CD4-positive, CD25-positive, alpha-beta regulatory T cell (primary cell): ENCODE measurements around the gene OTOGL. TPM values are rescaled to one million over a fixed set of nuclear protein-coding genes. Genes with fewer than 3 reads are reported as not detected.
"Not testable (repeated sequence)": the region's sequence is repeated elsewhere in the genome, so short reads cannot be mapped to it uniquely, and the experiment has no call there.

ENCODE experiments used
- ATAC-seq, 2 donors: fragments of 150-1000 bp; cut with Tn5 transposase; one replicate each; pipeline ENCODE4 v1.10.0; 2021; ENCODE audit warnings: low read depth in 2 of 2, moderate number of reproducible peaks in 2 of 2, moderate library complexity in 1 of 2
- DNase-seq, 3 donors: peaks; one replicate each; pipeline versions ENCODE4 v3.0.0 to v3.0.0-alpha.2; 2012 to 2022; ENCODE audit warnings: mixed read lengths in 1 of 3
- H3K27ac ChIP-seq: one replicate; pipeline ENCODE4 v1.7.0; 2013; ENCODE audit warnings: mild to moderate bottlenecking, low read length; ENCODE audit not compliant: insufficient read depth, poor library complexity, severe bottlenecking
- H3K27me3 ChIP-seq: one replicate; pipeline ENCODE4 v1.7.0; 2013; ENCODE audit warnings: low read length; ENCODE audit not compliant: control insufficient read depth, insufficient read depth
- H3K36me3 ChIP-seq: one replicate; pipeline ENCODE4 v1.7.0; 2013; ENCODE audit warnings: mild to moderate bottlenecking, low read length, moderate library complexity; ENCODE audit not compliant: control insufficient read depth, insufficient read depth
- H3K4me1 ChIP-seq: 2 replicates; pipeline ENCODE4 v1.7.0; 2013; ENCODE audit warnings: mild to moderate bottlenecking, low read length; ENCODE audit not compliant: insufficient read depth, control insufficient read depth, poor library complexity, severe bottlenecking
- H3K4me3 ChIP-seq: one replicate; pipeline ENCODE4 v1.7.0; 2013; ENCODE audit warnings: low read depth, mild to moderate bottlenecking, low read length, moderate library complexity
- H3K9me3 ChIP-seq, 2 experiments: 1 replicate in 1 of 2; 2 replicates in 1 of 2; pipeline ENCODE4 v1.7.0; 2013; ENCODE audit warnings: low read length in 2 of 2, mild to moderate bottlenecking in 1 of 2, moderate library complexity in 1 of 2; ENCODE audit not compliant: control insufficient read depth in 2 of 2
- H3K27ac Mint-ChIP-seq, 3 donors: one replicate each; pipeline ENCODE4 v1.8.0; 2020 to 2022; ENCODE audit warnings: mild to moderate bottlenecking in 3 of 3, mixed read lengths in 3 of 3, moderate library complexity in 2 of 3
- H3K27me3 Mint-ChIP-seq: one replicate; pipeline ENCODE4 v1.8.0; 2022; ENCODE audit warnings: mild to moderate bottlenecking, mixed read lengths
- H3K36me3 Mint-ChIP-seq: one replicate; pipeline ENCODE4 v1.8.0; 2020; ENCODE audit warnings: mixed read lengths
- H3K4me1 Mint-ChIP-seq, 4 donors: one replicate each; pipeline ENCODE4 v1.8.0; 2020 to 2022; ENCODE audit warnings: mixed read lengths in 4 of 4, mild to moderate bottlenecking in 1 of 4
- H3K4me3 Mint-ChIP-seq, 4 donors: one replicate each; pipeline ENCODE4 v1.8.0; 2020 to 2022; ENCODE audit warnings: mild to moderate bottlenecking in 4 of 4, mixed read lengths in 4 of 4, moderate library complexity in 3 of 4
- H3K9me3 Mint-ChIP-seq, 7 donors: one replicate each; pipeline ENCODE4 v1.8.0; 2020 to 2022; ENCODE audit warnings: mixed read lengths in 7 of 7, mild to moderate bottlenecking in 3 of 7, moderate library complexity in 2 of 7
- polyA plus RNA-seq, 4 donors: library from polyadenylated mRNA; unstranded; fragments of 300-500 nt; fragmentation: Illumina TruSeq; gene quantifications; one replicate each; pipeline ENCODE4 v1.2.3, GENCODE V29; 2021
- total RNA-seq: library from RNA; stranded (reverse); gene quantifications from one replicate; pipeline ENCODE4 v1.2.3, GENCODE V29; 2022

Gene OTOGL
- total and polyA plus RNA-seq, 5 donors from 2014 or later = not detected

GRCh38 chr12:80212938-80213645, 113.8 kb downstream of the OTOGL start:
- DNase-seq (no peak), ATAC-seq (no peak)
- H3K27ac ChIP-seq = no peak overlapping the region
- H3K27ac Mint-ChIP-seq = peak overlapping the region in 1 of 3 donors; percentile 14
- no peaks in the 10 kb centered on the region for H3K36me3 Mint-ChIP-seq
- no peaks in the 10 kb centered on the region for H3K4me1 ChIP-seq
- H3K27me3 Mint-ChIP-seq = no peaks in the 10 kb centered on the region
- no peak overlapping the region for H3K4me3 ChIP-seq
- H3K4me3 Mint-ChIP-seq = no peak overlapping the region
- H3K4me1 Mint-ChIP-seq = no peaks in the 10 kb centered on the region
- no peaks in the 10 kb centered on the region for H3K27me3 ChIP-seq
- H3K9me3 Mint-ChIP-seq = peaks cover 0 to 1% (median 0%) of the 10 kb centered on the region in 7 donors
- H3K9me3 ChIP-seq = no peaks in the 10 kb centered on the region
- H3K36me3 ChIP-seq = no peaks in the 10 kb centered on the region

- H3K4me1 Mint-ChIP-seq = no peaks in the 10 kb centered on the region
- H3K27me3 ChIP-seq = no peaks in the 10 kb centered on the region
- no peaks in the 10 kb centered on the region for H3K4me1 ChIP-seq
- no peaks in the 10 kb centered on the region for H3K36me3 Mint-ChIP-seq
- H3K4me3 Mint-ChIP-seq = no peak overlapping the region
- ATAC-seq (no peak), DNase-seq (no peak)
- no peaks in the 10 kb centered on the region for H3K36me3 ChIP-seq
- no peak overlapping the region for H3K4me3 ChIP-seq
- H3K27ac Mint-ChIP-seq = no peak overlapping the region
- H3K9me3 ChIP-seq = no peaks in the 10 kb centered on the region
- no peak overlapping the region for H3K27ac ChIP-seq
- peaks cover 0 to 1% (median 0%) of the 10 kb centered on the region in 7 donors for H3K9me3 Mint-ChIP-seq
- H3K27me3 Mint-ChIP-seq = no peaks in the 10 kb centered on the region
Measured at GRCh38 chr12:80213871-80214270, 114.5 kb downstream of the OTOGL start.

GRCh38 chr12:80217011-80217535, 117.7 kb downstream of the OTOGL start:
- Mint-ChIP-seq H3K4me3 (no peak overlapping the region), H3K27me3 (no peaks in the 10 kb centered on the region), H3K36me3 (no peaks in the 10 kb centered on the region), H3K9me3 (peaks cover 0 to 1% (median 0%) of the 10 kb centered on the region in 7 donors), H3K27ac (no peak overlapping the region), H3K4me1 (no peaks in the 10 kb centered on the region)
- no peak for DNase-seq
- Histone ChIP-seq H3K27ac (no peak overlapping the region), H3K36me3 (no peaks in the 10 kb centered on the region), H3K4me1 (no peaks in the 10 kb centered on the region), H3K27me3 (no peaks in the 10 kb centered on the region), H3K9me3 (no peaks in the 10 kb centered on the region), H3K4me3 (no peak overlapping the region)
- ATAC-seq = no peak

- H3K4me3 Mint-ChIP-seq, H3K9me3 ChIP-seq, H3K4me1 ChIP-seq, H3K9me3 Mint-ChIP-seq, H3K27me3 Mint-ChIP-seq, H3K4me1 Mint-ChIP-seq, ATAC-seq, H3K27ac ChIP-seq, H3K36me3 Mint-ChIP-seq, H3K27me3 ChIP-seq, DNase-seq, H3K4me3 ChIP-seq, H3K27ac Mint-ChIP-seq, H3K36me3 ChIP-seq: not testable (repeated sequence)
Measured at GRCh38 chr12:80218925-80219324, 119.6 kb downstream of the OTOGL start.

- DNase-seq (no peak), ATAC-seq (no peak)
- Mint-ChIP-seq H3K9me3 (peaks cover 0 to 1% (median 0%) of the 10 kb centered on the region in 7 donors), H3K27ac (no peak overlapping the region), H3K27me3 (no peaks in the 10 kb centered on the region), H3K4me1 (no peaks in the 10 kb centered on the region), H3K36me3 (no peaks in the 10 kb centered on the region), H3K4me3 (no peak overlapping the region)
- no peaks in the 10 kb centered on the region for H3K9me3 ChIP-seq
- H3K27ac ChIP-seq = no peak overlapping the region
- no peaks in the 10 kb centered on the region for H3K36me3 ChIP-seq
- no peak overlapping the region for H3K4me3 ChIP-seq
- H3K4me1 ChIP-seq = no peaks in the 10 kb centered on the region
- no peaks in the 10 kb centered on the region for H3K27me3 ChIP-seq
Measured at GRCh38 chr12:80219345-80219744, 120.0 kb downstream of the OTOGL start.

- Mint-ChIP-seq H3K4me3 (no peak overlapping the region), H3K27me3 (no peaks in the 10 kb centered on the region), H3K4me1 (no peaks in the 10 kb centered on the region), H3K36me3 (no peaks in the 10 kb centered on the region), H3K9me3 (peaks cover 0 to 1% (median 0%) of the 10 kb centered on the region in 7 donors), H3K27ac (no peak overlapping the region)
- Histone ChIP-seq H3K9me3 (no peaks in the 10 kb centered on the region), H3K4me1 (no peaks in the 10 kb centered on the region), H3K27me3 (no peaks in the 10 kb centered on the region), H3K27ac (no peak overlapping the region), H3K36me3 (no peaks in the 10 kb centered on the region), H3K4me3 (no peak overlapping the region)
- ATAC-seq (no peak), DNase-seq (no peak)
Measured at GRCh38 chr12:80222261-80222660, 122.9 kb downstream of the OTOGL start.

GRCh38 chr12:80226576-80226975, 127.2 kb downstream of the OTOGL start:
- Mint-ChIP-seq H3K36me3 (no peaks in the 10 kb centered on the region), H3K4me3 (no peak overlapping the region), H3K4me1 (no peaks in the 10 kb centered on the region), H3K27me3 (peaks cover 4% of the 10 kb centered on the region), H3K27ac (no peak overlapping the region), H3K9me3 (peaks cover 0 to 2% (median 0%) of the 10 kb centered on the region in 7 donors)
- Histone ChIP-seq H3K27me3 (no peaks in the 10 kb centered on the region), H3K4me3 (no peak overlapping the region), H3K27ac (no peak overlapping the region), H3K9me3 (no peaks in the 10 kb centered on the region), H3K4me1 (no peaks in the 10 kb centered on the region), H3K36me3 (no peaks in the 10 kb centered on the region)
- no peak for DNase-seq
- no peak for ATAC-seq

GRCh38 chr12:80227904-80228303, 128.6 kb downstream of the OTOGL start:
- not testable (repeated sequence) for H3K27me3 Mint-ChIP-seq, H3K4me1 ChIP-seq, H3K27ac Mint-ChIP-seq, H3K4me3 ChIP-seq, H3K27ac ChIP-seq, H3K36me3 Mint-ChIP-seq, ATAC-seq, H3K9me3 ChIP-seq, H3K9me3 Mint-ChIP-seq, H3K27me3 ChIP-seq, H3K4me3 Mint-ChIP-seq, DNase-seq, H3K4me1 Mint-ChIP-seq, H3K36me3 ChIP-seq
